Muscle layer of duodenum (tissue), 2 donors: ENCODE measurements around the gene HCLS1.
"Not testable (repeated sequence)": the region's sequence is repeated elsewhere in the genome, so short reads cannot be mapped to it uniquely, and the experiment has no call there.

Source experiments
- H3K27ac ChIP-seq: one replicate; pipeline ENCODE4 v1.7.0; 2013; ENCODE audit warnings: mild to moderate bottlenecking, low read length
- H3K27me3 ChIP-seq: one replicate; pipeline ENCODE4 v1.7.0; 2013; ENCODE audit warnings: low read depth, mild to moderate bottlenecking, control low read depth, low read length
- H3K36me3 ChIP-seq, 2 donors: one replicate each; pipeline ENCODE4 v1.7.0; 2013; ENCODE audit warnings: low read length in 2 of 2, control low read depth in 1 of 2, mild to moderate bottlenecking in 1 of 2; ENCODE audit not compliant: insufficient read depth in 2 of 2, control insufficient read depth in 1 of 2
- H3K4me1 ChIP-seq, 2 donors: one replicate each; pipeline ENCODE4 v1.7.0; 2013; ENCODE audit warnings: low read length in 2 of 2, mild to moderate bottlenecking in 2 of 2, control low read depth in 1 of 2, moderate library complexity in 1 of 2; ENCODE audit not compliant: insufficient read depth in 2 of 2, control insufficient read depth in 1 of 2
- H3K4me3 ChIP-seq, 2 donors: one replicate each; pipeline ENCODE4 v1.7.0; 2013; ENCODE audit warnings: low read length in 2 of 2, low read depth in 1 of 2, mild to moderate bottlenecking in 1 of 2
- H3K9me3 ChIP-seq, 2 donors: one replicate each; pipeline ENCODE4 v1.7.0; 2013; ENCODE audit warnings: low read length in 2 of 2, control low read depth in 1 of 2, mild to moderate bottlenecking in 1 of 2; ENCODE audit not compliant: control insufficient read depth in 1 of 2
- donor health status: healthy.

Gene HCLS1

GRCh38 chr3:121627211-121627610 is 33.5 kb downstream of the HCLS1 start:
- Histone ChIP-seq H3K4me1 (no peaks in the 10 kb centered on the region), H3K36me3 (peaks cover 0 to 7% of the 10 kb centered on the region in 2 donors), H3K27me3 (no peaks in the 10 kb centered on the region), H3K27ac (no peak overlapping the region), H3K9me3 (no peaks in the 10 kb centered on the region), H3K4me3 (no peak overlapping the region)

GRCh38 chr3:121626495-121626894 is 34.2 kb downstream of the HCLS1 start:
- Histone ChIP-seq H3K27me3 (no peaks in the 10 kb centered on the region), H3K36me3 (peaks cover 0 to 4% of the 10 kb centered on the region in 2 donors), H3K4me1 (no peaks in the 10 kb centered on the region), H3K9me3 (no peaks in the 10 kb centered on the region), H3K4me3 (no peak overlapping the region), H3K27ac (no peak overlapping the region)

GRCh38 chr3:121624147-121624899 is 36.4 kb downstream of the HCLS1 start:
- Histone ChIP-seq H3K36me3 (no peaks in the 10 kb centered on the region), H3K9me3 (no peaks in the 10 kb centered on the region), H3K4me3 (no peak overlapping the region), H3K27ac (no peak overlapping the region), H3K27me3 (no peaks in the 10 kb centered on the region), H3K4me1 (no peaks in the 10 kb centered on the region)

- Histone ChIP-seq H3K4me3 (no peak overlapping the region), H3K9me3 (no peaks in the 10 kb centered on the region), H3K4me1 (no peaks in the 10 kb centered on the region), H3K27me3 (no peaks in the 10 kb centered on the region), H3K36me3 (no peaks in the 10 kb centered on the region), H3K27ac (no peak overlapping the region)
Measured at GRCh38 chr3:121621491-121621890, 39.2 kb downstream of the HCLS1 start.

DNA sequence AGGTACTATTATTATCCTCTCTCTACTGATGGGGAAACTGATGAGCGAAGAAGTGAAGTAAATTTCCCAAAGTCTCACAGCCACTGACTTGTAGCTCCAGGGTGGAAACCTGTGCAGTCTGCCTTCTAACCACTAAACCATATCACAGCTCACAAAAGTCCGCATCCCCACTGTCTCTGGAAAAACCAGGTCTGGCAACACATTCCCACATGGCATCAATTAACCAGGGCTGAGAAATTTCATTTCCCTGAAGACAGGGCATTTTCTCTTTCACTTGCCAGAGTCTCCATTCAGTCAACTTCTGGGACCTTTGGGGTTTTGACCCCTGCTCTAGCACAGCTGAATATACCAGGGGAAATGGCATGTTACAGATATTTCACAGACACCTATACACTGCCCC is 41.0 kb downstream of the HCLS1 start:
- no peak overlapping the region for H3K4me3 ChIP-seq
- H3K27ac ChIP-seq = no peak overlapping the region

GRCh38 chr3:121606106-121606505 is 54.6 kb downstream of the HCLS1 start:
- H3K27ac ChIP-seq = no peak overlapping the region
- H3K4me3 ChIP-seq = no peak overlapping the region
- no peaks in the 10 kb centered on the region for H3K27me3 ChIP-seq
- no peaks in the 10 kb centered on the region for H3K4me1 ChIP-seq
- H3K36me3 ChIP-seq = no peaks in the 10 kb centered on the region
- no peaks in the 10 kb centered on the region for H3K9me3 ChIP-seq

More for the DNA sequence above, 41.0 kb downstream of the HCLS1 start:
- Histone ChIP-seq H3K9me3 (no peaks in the 10 kb centered on the region), H3K36me3 (no peaks in the 10 kb centered on the region), H3K27me3 (no peaks in the 10 kb centered on the region), H3K4me1 (no peaks in the 10 kb centered on the region)

DNA sequence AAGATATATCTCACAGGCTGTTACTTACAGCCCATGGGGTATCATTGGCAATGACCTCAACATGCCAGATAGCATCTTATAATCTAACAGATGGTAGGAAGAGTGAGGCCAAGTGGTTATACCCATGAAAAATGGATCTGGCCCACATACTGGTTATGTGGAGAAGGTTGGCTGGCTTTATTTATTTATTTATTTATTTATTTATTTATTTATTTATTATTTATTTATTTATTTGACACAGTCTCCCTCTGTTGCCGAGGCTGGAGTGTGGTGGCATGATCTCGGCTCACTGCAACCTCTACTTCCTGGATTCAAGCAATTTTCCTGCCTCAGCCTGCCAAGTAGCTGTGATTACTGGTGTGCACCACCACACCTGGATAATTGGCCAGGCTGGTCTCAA is 55.9 kb downstream of the HCLS1 start:
- H3K36me3 ChIP-seq = no peaks in the 10 kb centered on the region
- no peak overlapping the region for H3K27ac ChIP-seq
- no peaks in the 10 kb centered on the region for H3K27me3 ChIP-seq
- no peaks in the 10 kb centered on the region for H3K9me3 ChIP-seq
- no peak overlapping the region for H3K4me3 ChIP-seq
- H3K4me1 ChIP-seq = no peaks in the 10 kb centered on the region

DNA sequence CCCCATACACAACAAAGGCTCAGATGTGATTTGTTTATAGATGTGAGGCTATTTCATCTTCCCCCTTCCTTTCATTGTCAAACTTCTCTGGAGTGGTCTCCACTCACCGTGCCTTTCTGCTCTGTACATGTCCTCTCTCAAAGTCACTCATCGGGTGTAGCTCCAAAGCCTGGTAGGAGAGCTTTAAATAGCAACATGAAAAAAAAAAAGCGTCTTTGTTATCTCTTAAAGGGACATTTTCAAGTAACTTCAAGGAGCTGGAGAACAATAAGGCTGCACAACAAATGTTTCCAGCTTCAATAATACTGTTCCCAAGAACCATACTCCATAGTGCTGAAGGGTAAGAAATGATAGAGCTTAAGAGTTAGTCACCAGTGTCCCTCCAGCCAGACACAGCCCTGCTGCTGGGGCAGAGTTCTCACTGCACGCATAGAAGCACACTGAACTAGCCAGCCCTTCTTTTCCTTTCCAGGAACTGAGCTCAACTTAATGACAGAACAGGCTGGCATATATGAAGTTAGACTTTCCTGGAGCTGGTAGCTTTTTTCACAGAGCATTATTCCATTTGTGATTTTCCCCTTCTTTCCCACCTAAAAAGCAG is 59.4 kb downstream of the HCLS1 start:
- Histone ChIP-seq H3K27ac (no peak overlapping the region), H3K4me3 (no peak overlapping the region), H3K9me3 (no peaks in the 10 kb centered on the region), H3K4me1 (no peaks in the 10 kb centered on the region), H3K27me3 (no peaks in the 10 kb centered on the region), H3K36me3 (no peaks in the 10 kb centered on the region)

DNA sequence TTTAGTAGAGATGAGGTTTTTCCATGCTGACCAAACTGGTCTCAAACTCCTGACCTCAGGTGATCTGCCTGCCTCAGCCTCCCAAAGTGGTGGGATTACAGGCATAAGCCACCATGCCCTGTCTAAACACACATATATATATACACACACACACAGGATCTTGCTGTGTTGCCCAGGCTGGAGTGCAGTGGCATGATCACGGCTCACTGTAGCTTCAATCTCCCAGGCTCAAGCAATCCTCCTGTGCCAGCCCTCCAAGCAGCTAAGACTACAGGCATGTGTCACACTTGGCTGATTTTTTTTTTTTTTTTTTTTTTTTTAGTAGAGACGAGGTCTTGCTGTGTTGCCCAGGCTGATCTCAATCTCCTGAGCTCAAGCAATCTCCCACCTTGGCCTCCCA is 60.8 kb downstream of the HCLS1 start:
- not testable (repeated sequence) for H3K36me3 ChIP-seq, H3K9me3 ChIP-seq, H3K4me3 ChIP-seq, H3K4me1 ChIP-seq, H3K27ac ChIP-seq, H3K27me3 ChIP-seq

DNA sequence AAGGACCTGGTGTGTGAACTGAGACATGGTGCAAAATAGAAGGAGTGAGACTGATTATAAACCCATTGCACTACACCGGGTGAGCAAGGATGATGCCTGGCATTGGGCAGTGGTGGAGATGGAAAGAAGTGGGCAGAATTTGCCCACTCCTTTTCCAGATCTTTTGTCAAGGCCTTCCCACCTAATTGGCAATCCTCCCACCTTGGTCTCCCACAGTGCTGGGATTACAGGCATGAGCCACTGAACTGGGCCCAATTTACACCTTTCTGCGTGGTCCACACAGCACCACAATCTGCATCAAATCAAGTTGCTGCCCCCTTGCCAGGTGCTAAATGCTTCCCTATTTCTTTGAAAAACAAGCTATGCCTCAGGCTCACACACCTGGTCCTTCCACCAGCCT is 62.1 kb downstream of the HCLS1 start:
- H3K27ac ChIP-seq = no peak overlapping the region
- H3K4me1 ChIP-seq = no peaks in the 10 kb centered on the region
- H3K36me3 ChIP-seq = no peaks in the 10 kb centered on the region
- no peaks in the 10 kb centered on the region for H3K27me3 ChIP-seq
- no peaks in the 10 kb centered on the region for H3K9me3 ChIP-seq
- H3K4me3 ChIP-seq = no peak overlapping the region

DNA sequence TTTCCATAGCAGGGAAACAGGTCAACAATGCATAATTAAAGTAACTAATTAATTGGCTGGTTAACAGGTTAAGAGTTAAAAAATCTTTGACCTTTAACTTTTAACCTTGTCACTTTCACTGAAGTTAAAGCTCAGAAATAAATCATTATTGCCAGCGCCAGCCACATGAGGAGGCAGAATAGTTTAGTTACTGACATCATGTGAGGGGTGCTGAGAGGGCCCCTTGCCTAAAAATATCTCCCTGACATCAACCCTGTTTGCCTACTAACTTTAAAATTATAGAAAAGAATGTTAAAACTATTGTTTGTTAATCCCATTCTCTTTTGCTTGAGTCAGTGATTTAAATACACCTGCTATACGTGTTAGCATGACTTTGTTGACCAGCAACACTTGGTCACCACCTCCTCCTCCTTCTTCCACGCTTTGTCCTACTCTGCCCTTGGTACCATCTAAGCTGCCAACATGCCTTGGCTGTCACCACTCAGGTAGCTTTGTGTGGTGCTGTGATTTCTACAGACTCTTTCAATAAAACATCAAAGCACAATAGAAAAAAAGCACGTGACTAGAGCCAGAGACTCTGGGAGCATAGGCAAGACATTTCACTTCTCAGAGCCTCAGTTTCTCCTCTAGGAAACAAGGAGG is 64.8 kb downstream of the HCLS1 start:
- no peaks in the 10 kb centered on the region for H3K27me3 ChIP-seq
- no peak overlapping the region for H3K4me3 ChIP-seq
- no peaks in the 10 kb centered on the region for H3K36me3 ChIP-seq
- no peaks in the 10 kb centered on the region for H3K9me3 ChIP-seq
- H3K27ac ChIP-seq = no peak overlapping the region
- H3K4me1 ChIP-seq = no peaks in the 10 kb centered on the region
